KG1 (cell line): ENCODE measurements around the gene B3GNT9.
"Not testable (repeated sequence)": the region's sequence is repeated elsewhere in the genome, so short reads cannot be mapped to it uniquely, and the experiment has no call there.

Source experiments
- DNase-seq: peaks from one replicate; lab custom pipeline; 2025; lab: John Stamatoyannopoulos, UW

The B3GNT9 gene

DNA sequence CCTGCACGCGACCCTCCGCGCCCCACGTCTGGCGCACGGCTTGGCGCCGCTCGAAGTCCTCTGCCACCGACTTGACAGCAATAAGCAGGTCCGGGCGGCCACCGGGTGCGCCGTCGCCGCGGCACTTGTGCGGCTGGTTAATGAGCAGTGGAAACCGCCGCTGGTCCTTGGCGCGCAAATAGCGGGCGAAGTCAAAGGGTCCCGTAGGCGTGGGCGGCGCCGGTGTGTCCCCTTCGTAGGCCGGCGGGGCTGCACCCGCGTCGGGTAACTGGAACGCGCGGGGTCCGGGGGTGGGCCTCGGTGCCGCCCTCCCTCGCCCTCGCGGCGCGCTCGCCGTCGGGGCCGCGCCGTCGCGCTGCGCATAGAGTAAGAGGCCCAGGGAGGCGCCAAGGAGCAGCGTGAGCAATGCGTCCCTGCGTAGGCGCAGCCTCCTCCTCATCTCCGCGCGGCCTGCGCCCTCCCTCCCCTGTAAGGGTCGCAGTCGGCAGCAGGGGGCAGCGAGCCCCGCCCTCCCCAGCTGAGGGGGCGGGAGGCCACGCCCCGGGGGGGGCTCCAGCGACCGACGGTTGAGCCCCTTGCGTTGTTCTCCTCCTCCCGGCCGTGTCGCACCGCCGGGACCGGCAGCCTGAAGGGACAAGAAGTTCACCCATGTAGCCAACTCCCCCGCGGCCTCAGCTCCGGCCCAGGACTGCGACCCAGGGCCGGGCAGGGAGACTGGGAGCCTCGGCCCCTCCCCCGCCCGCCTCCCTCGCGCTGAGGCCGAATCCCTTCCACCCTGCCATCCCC, 558 bp downstream of the B3GNT9 start:
- DNase-seq: no peak

DNA sequence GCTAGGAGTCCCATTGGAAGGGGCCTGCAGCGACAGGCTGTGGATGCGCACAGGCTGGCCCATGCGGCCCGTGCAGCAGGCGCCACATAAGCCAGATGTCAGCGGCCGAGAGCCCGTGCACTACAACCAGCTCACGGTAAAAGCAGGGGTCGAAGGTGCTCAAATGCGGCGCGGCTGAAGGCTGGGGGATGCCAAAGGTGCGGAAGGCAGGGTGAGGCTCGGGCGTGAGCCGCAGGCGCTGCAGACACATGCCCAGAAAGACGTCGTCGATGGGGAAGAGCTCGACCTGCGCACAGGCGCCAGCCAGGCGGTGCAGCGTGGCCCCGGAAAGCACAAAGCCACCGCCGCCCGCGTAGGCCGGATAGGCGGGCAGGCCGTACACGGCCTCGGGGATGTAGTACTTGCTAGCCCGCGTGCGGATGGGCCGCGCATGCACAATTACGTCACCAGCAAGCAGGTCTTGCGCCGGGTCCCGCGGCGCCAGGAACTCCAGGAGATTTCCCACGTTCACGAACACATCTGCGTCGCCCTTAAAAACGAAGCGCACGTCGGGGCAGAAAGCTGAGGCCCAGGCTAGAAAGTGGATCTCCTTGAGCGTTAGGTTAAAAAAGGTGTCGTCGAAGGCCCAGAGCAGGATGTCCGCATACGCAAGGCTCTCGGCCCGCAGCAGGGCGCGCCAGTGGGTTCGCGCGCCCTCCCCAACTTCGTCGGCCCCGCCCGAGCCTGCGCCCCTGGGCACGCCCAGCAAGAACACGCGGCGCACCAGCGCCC, 1.3 kb downstream of the B3GNT9 start:
- no peak for DNase-seq

GRCh38 chr16:67148656-67149275, 2.0 kb downstream of the B3GNT9 start:
- DNase-seq: no peak

- DNase-seq: no peak
Observed at GRCh38 chr16:67148221-67148620, 2.6 kb downstream of the B3GNT9 start.

DNA sequence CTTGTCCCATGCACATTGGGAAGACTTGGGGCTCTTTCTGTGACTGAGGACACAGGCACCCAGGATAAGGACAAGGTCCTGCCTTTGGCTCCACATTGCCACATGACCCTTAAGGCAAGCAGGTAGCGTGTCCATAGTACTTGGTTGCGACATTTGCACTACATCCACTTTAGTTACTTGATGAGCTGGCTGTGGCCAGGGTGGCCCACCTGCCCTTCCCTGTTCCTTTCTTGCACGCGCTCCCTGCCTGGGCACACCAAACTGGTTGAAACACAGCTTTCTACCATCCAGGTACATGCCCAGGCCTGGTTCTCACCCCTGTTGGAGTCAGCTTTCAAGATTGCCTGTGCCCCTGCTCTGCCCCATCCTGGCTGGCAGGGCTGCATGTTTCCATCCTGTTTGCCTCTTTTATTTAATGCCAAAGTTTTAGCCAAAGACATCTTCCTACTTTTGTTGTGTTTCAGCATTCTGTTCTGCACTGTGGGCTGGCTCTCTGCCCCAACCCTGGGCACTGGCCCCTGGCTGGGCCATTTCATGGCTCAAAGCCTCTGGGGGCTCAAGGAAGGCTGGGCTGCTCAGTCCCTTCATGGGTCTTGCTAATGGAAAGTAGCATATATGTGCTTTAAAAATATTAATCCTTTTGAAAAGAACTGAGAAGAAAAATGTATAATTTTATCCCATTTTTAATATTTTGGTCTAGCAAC, 3.2 kb downstream of the B3GNT9 start:
- DNase-seq: no peak

DNA sequence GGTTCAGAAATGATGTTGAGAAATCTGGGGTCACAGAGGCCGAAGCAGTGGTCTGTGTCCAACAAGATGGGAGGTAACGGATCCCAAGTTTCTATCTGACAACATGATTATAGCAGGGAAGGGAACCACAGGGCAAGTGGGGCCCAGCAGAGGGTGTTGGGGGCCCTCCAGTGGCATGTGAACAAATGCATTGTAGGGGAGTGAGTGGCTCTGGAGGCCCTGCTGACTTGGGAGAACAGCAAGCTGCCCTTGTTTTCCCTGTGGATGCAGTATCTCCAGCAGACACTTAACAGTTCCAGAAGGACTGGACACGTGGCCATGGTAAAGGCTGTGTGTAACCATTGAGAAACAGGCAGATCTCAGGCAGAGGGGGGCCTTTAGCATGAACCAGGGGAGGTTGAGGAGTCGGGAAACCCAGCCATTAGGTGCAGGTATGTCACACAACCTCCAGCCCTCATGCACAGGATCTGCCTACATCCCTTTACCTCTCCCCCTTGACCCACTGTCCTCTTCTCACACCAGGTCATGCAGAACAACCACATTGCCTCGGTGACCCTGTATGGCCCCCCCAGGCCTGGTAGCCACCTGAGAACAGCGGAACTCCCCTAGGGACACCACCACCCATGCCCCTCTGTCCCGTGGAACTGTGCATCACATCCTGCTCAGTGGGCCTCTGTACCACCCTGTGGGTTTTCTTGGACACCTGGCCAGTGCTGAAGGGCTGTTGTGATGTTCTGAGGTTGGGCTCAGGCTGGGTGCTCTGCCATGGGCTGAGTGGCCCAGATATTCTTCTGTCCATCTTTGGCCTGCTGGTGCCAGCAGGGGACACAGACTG, 4.1 kb downstream of the B3GNT9 start:
- DNase-seq: no peak

DNA sequence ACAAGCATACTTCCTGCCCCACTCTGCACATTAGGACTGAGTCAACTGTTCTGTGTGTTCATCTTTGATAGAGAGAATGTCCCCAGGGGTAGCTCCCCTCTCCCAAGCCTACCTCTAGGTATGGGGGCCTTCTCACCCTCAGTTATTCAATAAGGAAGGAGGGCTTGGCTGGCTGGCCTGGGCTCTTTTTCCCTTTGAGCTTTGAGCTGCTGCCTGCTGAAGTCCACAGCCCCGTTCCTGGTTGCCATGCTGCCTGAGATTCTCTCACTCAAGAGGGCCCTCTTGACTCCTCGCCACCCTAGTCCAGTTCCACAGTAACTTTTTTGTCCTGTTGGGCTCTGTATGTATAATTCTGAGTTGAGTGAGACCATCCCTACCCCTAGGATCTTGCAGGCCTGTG, 5.1 kb downstream of the B3GNT9 start:
- DNase-seq: no peak

GRCh38 chr16:67144943-67145342, 5.9 kb downstream of the B3GNT9 start:
- no peak for DNase-seq

DNA sequence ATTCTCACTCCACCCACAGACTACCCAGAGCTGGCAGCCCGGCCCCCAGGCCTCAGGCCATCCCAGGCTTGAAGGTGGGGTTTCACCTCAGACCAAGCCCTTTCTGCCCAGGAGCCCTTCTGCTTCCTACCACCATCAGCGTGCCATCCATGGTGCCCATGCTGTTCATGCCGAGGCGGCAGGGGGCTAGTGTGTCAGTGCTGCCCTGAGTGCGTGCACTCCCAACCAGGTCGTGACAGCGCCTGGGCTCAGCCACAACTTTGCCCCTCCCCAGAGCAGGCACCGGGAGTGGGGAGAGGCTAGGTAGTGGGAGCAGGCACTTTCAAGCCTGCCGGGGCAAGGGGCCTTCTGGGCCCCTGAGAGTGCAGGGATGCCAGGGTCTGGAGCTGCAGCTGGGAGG, 8.5 kb downstream of the B3GNT9 start:
- no peak for DNase-seq

DNA sequence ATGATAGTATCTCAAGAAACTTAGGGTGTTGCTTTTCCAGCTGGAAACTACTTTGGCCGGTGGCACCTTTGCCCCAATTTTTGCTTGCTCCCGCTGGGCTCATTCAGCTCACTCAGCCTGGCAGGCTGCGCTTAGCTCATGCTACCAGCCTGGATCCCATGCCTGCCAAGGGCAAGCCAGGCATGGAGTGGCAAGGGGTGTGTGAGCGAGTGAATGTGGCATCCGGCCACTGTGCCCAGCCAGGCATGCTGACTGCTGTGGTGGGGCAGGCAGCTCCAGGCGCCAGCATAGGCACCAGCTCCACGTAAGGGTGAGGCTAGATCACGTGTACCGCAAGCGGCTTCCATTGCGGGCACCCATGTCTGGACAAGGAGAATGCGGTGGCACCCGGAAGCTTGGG, 9.4 kb downstream of the B3GNT9 start:
- no peak for DNase-seq

DNA sequence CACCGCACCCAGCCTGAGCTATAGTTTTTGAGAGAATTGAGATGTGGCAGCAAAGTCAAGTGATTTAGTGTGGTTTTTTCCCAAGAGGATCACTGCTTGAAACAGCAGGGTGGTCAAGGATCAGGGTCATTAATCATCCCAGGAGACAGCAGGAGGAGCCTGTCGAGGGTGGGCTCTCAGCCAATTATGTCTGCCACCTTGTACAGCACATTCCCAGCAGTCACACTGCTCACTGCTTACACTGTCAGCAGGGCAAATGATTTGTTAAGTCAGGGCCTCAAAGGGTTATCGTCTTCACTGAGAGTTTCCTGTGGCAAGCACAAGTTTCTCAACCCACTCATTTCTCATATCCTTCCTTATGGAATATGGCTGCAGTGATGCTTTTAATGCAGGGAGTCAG, 13.2 kb downstream of the B3GNT9 start:
- no peak for DNase-seq

GRCh38 chr16:67129422-67129821, 21.4 kb downstream of the B3GNT9 start:
- DNase-seq: no peak

DNA sequence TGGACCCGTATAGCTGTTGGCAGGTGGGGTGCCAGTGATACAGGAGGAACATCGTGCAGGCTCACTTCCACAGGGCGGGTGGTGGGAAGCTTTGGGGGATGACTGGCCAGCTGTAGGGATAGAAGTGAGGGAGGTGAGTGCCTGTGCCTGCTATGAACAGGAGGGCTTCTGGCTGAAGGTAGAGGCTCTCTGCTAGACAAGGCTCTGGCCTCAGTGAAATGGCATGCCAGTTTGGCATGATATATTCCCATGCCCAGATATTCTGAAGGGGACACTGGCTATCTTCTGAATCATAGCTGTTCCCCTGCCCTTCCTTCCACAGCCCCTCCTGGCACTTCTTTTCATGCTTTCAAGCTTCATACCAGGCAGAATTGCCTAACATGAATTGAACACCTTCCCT, 21.9 kb downstream of the B3GNT9 start:
- no peak for DNase-seq

GRCh38 chr16:67128417-67128816, 22.4 kb downstream of the B3GNT9 start:
- DNase-seq: no peak

- DNase-seq: not testable (repeated sequence)
Observed at GRCh38 chr16:67122799-67123198, 28.0 kb downstream of the B3GNT9 start.

- no peak for DNase-seq
Observed at GRCh38 chr16:67120025-67120424, 30.8 kb downstream of the B3GNT9 start.

GRCh38 chr16:67117716-67118115, 33.1 kb downstream of the B3GNT9 start:
- no peak for DNase-seq

GRCh38 chr16:67116388-67117311, 34.1 kb downstream of the B3GNT9 start:
- DNase-seq: no peak

DNA sequence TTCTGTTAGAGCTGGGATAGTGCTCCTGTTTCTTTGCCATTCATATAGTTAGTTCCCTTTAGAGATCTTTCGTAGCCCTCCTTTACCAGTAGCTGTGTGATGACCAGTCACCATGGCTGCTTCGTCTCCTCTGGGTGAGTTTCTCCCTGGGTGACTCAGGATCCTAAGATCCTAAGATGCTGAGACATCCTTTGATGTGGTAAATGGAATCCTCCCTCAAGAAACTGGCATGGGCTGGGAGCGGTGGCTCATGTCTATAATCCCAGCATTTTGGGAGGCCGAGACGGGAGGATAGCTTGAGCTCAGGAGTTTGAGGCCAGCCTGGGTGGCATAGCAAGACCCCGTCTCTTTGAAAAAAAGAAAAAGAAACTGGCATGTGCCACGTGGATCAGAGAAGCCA, 35.2 kb downstream of the B3GNT9 start:
- no peak for DNase-seq

DNA sequence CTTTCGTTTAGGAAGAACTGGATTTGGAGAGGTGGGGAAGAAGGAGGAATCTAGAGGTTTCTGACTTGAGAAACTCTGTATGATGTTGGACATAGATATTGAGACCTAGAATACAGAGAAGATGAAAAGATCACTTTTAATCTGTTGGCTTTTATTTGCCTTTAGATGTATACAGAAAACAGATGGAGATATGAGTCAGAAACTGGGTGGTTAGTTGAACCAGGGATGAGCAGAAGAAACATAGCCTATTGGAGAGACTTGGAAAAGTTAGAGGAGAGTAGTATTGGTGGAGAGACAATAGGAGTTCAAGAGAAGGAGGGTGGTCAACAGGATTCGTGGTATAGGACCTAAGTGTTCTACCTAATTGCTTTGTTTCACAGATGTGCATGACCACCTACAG, 36.0 kb downstream of the B3GNT9 start:
- no peak for DNase-seq
